Activated T-cell treated with anti-CD3 and anti-CD28 coated beads, Interleukin-2, amount 50 U/mL, for 24 hours (primary cell): ENCODE measurements around the gene SH3BP4.

Source experiments
- DNase-seq: peaks from one replicate; pipeline ENCODE4 v3.0.0-alpha.2; 2020
- H3K27ac Mint-ChIP-seq: 2 replicates; pipeline ENCODE4 v1.8.0; 2020; ENCODE audit warnings: mild to moderate bottlenecking, mixed read lengths
- H3K27me3 Mint-ChIP-seq: 2 replicates; pipeline ENCODE4 v1.8.0; 2020; ENCODE audit warnings: mixed read lengths
- H3K36me3 Mint-ChIP-seq: 2 replicates; pipeline ENCODE4 v1.8.0; 2020; ENCODE audit warnings: low read depth, mixed read lengths
- H3K4me1 Mint-ChIP-seq: 2 replicates; pipeline ENCODE4 v1.8.0; 2020; ENCODE audit warnings: low read depth, mixed read lengths
- H3K4me3 Mint-ChIP-seq: 2 replicates; pipeline ENCODE4 v1.8.0; 2020; ENCODE audit warnings: mild to moderate bottlenecking, moderate library complexity, mixed read lengths
- H3K9me3 Mint-ChIP-seq: 2 replicates; pipeline ENCODE4 v1.8.0; 2020; ENCODE audit warnings: mixed read lengths

SH3BP4 gene

DNA sequence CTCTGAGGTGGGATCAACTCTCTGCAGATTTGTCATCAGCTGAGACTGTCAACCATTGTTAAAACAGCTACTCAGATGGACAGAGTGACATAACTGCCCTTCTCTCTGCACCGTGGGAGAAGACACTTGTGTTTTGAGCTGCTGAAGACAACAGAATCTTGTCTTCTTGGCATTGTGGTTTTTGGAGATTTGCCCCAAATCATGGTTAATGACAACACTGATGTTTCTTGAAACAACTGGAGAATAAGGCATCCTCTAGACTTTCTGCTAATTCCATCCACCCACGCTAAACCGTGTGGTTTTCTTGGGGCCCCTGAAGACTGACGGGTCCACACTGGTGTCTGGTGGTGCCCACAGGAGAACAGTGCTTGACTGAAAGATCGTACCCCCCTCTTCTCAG is 39.5 kb downstream of the SH3BP4 start:
- Mint-ChIP-seq H3K9me3 (no peaks in the 10 kb centered on the region), H3K27ac (no peak overlapping the region), H3K4me3 (no peak overlapping the region), H3K36me3 (no peaks in the 10 kb centered on the region), H3K27me3 (peaks cover 17% of the 10 kb centered on the region), H3K4me1 (no peaks in the 10 kb centered on the region)
- no peak for DNase-seq

- no peaks in the 10 kb centered on the region for H3K36me3 Mint-ChIP-seq
- DNase-seq = no peak
- no peaks in the 10 kb centered on the region for H3K9me3 Mint-ChIP-seq
- H3K27ac Mint-ChIP-seq = no peak overlapping the region
- H3K27me3 Mint-ChIP-seq = peaks cover 17% of the 10 kb centered on the region
- H3K4me3 Mint-ChIP-seq = no peak overlapping the region
- H3K4me1 Mint-ChIP-seq = no peaks in the 10 kb centered on the region
Measured at GRCh38 chr2:234991793-234992192, 40.0 kb downstream of the SH3BP4 start.

DNA sequence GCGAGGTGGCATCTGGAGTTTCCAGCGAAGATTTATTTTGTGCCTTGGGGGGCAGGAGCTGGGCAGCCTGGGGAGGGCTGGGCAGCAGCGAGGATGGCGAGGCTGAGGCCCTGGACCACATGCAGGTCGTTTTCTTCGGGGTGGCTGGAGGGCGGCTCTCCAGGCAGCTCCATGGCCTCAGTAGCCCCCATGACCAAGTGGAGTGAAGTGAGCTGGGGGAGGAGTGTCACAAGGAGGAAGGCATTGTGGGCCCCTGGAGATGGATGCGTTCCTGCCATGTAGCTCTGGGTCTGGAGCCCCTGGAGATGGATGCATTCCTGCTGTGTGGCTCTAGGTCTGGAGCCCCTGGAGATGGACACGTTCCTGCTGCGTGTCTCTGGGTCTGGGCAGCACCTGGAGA is 40.4 kb downstream of the SH3BP4 start:
- no peaks in the 10 kb centered on the region for H3K36me3 Mint-ChIP-seq
- peaks cover 17% of the 10 kb centered on the region for H3K27me3 Mint-ChIP-seq
- no peaks in the 10 kb centered on the region for H3K9me3 Mint-ChIP-seq
- no peak overlapping the region for H3K4me3 Mint-ChIP-seq
- no peak overlapping the region for H3K27ac Mint-ChIP-seq
- no peak for DNase-seq
- H3K4me1 Mint-ChIP-seq = no peaks in the 10 kb centered on the region

- Mint-ChIP-seq H3K9me3 (no peaks in the 10 kb centered on the region), H3K27ac (no peak overlapping the region), H3K27me3 (peaks cover 17% of the 10 kb centered on the region), H3K4me3 (no peak overlapping the region), H3K4me1 (no peaks in the 10 kb centered on the region), H3K36me3 (no peaks in the 10 kb centered on the region)
- no peak for DNase-seq
Measured at GRCh38 chr2:234992624-234993349, 41.0 kb downstream of the SH3BP4 start.

GRCh38 chr2:234993541-234993981 is 41.7 kb downstream of the SH3BP4 start:
- H3K4me1 Mint-ChIP-seq = no peaks in the 10 kb centered on the region
- H3K4me3 Mint-ChIP-seq = no peak overlapping the region
- H3K27ac Mint-ChIP-seq = no peak overlapping the region

GRCh38 chr2:234994438-234995321 is 42.9 kb downstream of the SH3BP4 start:
- Mint-ChIP-seq H3K27ac (no peak overlapping the region), H3K27me3 (peaks cover 17% of the 10 kb centered on the region), H3K9me3 (no peaks in the 10 kb centered on the region), H3K36me3 (no peaks in the 10 kb centered on the region), H3K4me1 (no peaks in the 10 kb centered on the region), H3K4me3 (no peak overlapping the region)
- DNase-seq = no peak

More at GRCh38 chr2:234993541-234993981, 41.7 kb downstream of the SH3BP4 start:
- Mint-ChIP-seq H3K36me3 (no peaks in the 10 kb centered on the region), H3K9me3 (no peaks in the 10 kb centered on the region), H3K27me3 (peaks cover 17% of the 10 kb centered on the region)
- no peak for DNase-seq

DNA sequence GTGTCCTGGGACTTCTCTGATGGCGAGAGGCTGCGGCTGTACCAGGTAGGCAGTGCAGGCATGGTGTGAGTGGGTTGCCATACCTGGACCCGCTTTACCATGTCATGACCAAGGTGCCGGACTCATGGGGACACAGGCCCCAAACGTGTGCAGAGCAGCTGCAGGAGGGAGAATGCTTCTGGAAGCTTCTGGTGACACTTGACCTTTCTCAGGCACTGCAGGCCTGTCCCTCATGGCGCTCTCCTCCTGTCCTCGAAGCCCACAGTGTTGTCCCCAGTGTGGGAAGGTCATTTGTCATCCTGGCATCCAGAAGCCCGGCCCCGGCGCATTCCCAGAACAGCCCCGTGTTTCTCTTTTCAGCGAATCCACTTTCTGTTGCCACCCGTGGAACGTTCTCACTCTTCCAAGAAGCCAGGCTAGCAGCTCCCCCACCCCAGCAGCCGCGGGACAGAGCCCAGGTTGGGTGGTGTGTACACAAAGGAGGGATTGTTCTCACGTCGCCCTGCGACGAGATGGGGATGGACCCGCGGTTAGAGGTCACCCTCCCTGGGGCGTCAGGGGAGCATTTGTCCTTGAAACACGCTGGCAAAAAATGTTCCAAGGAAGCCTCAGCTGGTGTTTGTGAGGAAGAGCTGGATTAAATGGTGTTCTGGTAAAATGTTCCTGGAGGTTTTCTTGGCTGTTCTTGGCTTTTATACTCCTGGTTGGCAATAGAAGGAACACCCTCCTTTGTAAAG is 43.7 kb downstream of the SH3BP4 start:
- Mint-ChIP-seq H3K9me3 (no peaks in the 10 kb centered on the region), H3K4me1 (no peaks in the 10 kb centered on the region), H3K36me3 (no peaks in the 10 kb centered on the region), H3K27ac (no peak overlapping the region), H3K27me3 (peaks cover 11% of the 10 kb centered on the region), H3K4me3 (no peak overlapping the region)
- DNase-seq = no peak

GRCh38 chr2:234996069-234996940 is 44.5 kb downstream of the SH3BP4 start:
- Mint-ChIP-seq H3K4me3 (no peak overlapping the region), H3K36me3 (no peaks in the 10 kb centered on the region), H3K27me3 (peaks cover 10% of the 10 kb centered on the region), H3K27ac (no peak overlapping the region), H3K9me3 (no peaks in the 10 kb centered on the region), H3K4me1 (no peaks in the 10 kb centered on the region)
- DNase-seq = no peak

- no peak for DNase-seq
- H3K27ac Mint-ChIP-seq = no peak overlapping the region
- H3K4me1 Mint-ChIP-seq = no peaks in the 10 kb centered on the region
- no peaks in the 10 kb centered on the region for H3K36me3 Mint-ChIP-seq
- no peaks in the 10 kb centered on the region for H3K9me3 Mint-ChIP-seq
- peaks cover 10% of the 10 kb centered on the region for H3K27me3 Mint-ChIP-seq
- no peak overlapping the region for H3K4me3 Mint-ChIP-seq
Measured at GRCh38 chr2:234996941-234997270, 45.1 kb downstream of the SH3BP4 start.

GRCh38 chr2:234997389-234997788 is 45.6 kb downstream of the SH3BP4 start:
- no peaks in the 10 kb centered on the region for H3K9me3 Mint-ChIP-seq
- no peaks in the 10 kb centered on the region for H3K36me3 Mint-ChIP-seq
- no peaks in the 10 kb centered on the region for H3K4me1 Mint-ChIP-seq
- H3K27ac Mint-ChIP-seq = no peak overlapping the region
- no peak for DNase-seq
- H3K4me3 Mint-ChIP-seq = no peak overlapping the region
- peaks cover 10% of the 10 kb centered on the region for H3K27me3 Mint-ChIP-seq

GRCh38 chr2:234998404-234999211 is 46.8 kb downstream of the SH3BP4 start:
- H3K36me3 Mint-ChIP-seq = no peaks in the 10 kb centered on the region
- no peaks in the 10 kb centered on the region for H3K9me3 Mint-ChIP-seq
- no peak for DNase-seq
- no peak overlapping the region for H3K4me3 Mint-ChIP-seq
- H3K27ac Mint-ChIP-seq = no peak overlapping the region
- peaks cover 6% of the 10 kb centered on the region for H3K27me3 Mint-ChIP-seq
- no peaks in the 10 kb centered on the region for H3K4me1 Mint-ChIP-seq

- no peaks in the 10 kb centered on the region for H3K36me3 Mint-ChIP-seq
- no peaks in the 10 kb centered on the region for H3K9me3 Mint-ChIP-seq
- H3K4me1 Mint-ChIP-seq = no peaks in the 10 kb centered on the region
- no peaks in the 10 kb centered on the region for H3K27me3 Mint-ChIP-seq
- H3K4me3 Mint-ChIP-seq = no peak overlapping the region
- no peak for DNase-seq
- no peak overlapping the region for H3K27ac Mint-ChIP-seq
Measured at GRCh38 chr2:234999740-235000425, 48.1 kb downstream of the SH3BP4 start.
